Measurements from ENCODE around the gene RNU5D-1. TPM values are rescaled to one million over a fixed set of nuclear protein-coding genes. Genes with fewer than 3 reads are reported as not detected.

The RNU5D-1 gene
- total and polyA plus RNA-seq, 2 donors (not counting 1 experiment from before 2014, with no cell fraction given) = not detected

DNA sequence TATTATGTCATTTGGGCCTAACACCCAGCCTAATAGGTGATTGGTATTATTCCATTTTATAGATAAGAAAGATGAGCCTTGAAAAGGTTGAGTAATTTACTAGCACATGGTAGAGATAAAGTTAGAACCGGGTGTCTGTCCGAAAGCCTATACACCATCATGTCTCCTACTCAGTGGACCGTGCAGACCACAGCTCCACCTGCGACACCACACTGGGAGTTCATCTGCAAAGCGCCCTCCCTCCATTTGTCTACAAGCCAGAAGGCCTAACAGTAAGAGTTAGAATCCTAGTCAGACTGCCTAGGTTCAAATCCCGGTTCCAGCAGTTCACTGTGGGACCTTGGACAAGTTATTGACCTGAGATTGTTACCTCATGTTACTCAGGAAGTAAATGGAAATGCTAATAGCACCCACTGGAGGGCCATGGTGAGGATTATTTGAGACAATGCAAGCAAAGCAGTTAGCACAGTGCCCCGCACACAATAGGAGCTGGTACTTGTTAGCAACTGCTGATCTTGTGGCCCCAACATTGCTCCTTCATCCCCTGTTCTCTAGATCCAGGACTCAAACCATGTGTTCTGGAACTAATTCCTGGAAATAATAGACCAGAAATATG, 36.0 kb downstream of the RNU5D-1 start:
- Histone ChIP-seq H3K79me2 (ENCODE audit: control insufficient read depth, insufficient read depth, low read length) (peaks cover 5% of the 10 kb centered on the region), H3K27ac (ENCODE audit: low read length in 2 of 2) (peak overlapping the region in 1 of 2 donors; percentile 12), H3K9ac (ENCODE audit: low read length) (no peak overlapping the region), H3K36me3 (replicated peaks in 1 of 2; ENCODE audit: control extremely low read depth in 1 of 2, control insufficient read depth in 1 of 2, extremely low read depth in 1 of 2, insufficient read depth in 2 of 2, low read length in 1 of 2) (peaks cover 0 to 2% of the 10 kb centered on the region in 2 experiments), H3K27me3 (replicated peaks in 1 of 4; ENCODE audit: control extremely low read depth in 1 of 4, control insufficient read depth in 3 of 4, insufficient read depth in 4 of 4, low read length in 3 of 4) (no peaks in the 10 kb centered on the region), H2AFZ (ENCODE audit: insufficient read depth, low read depth, low read length, poor library complexity, severe bottlenecking) (peak overlapping the region; percentile 16), H3K9me3 (ENCODE audit: control extremely low read depth in 1 of 3, control insufficient read depth in 2 of 3, insufficient read depth in 1 of 3, low read length in 2 of 3) (no peaks in the 10 kb centered on the region), H3K4me2 (replicated peaks; ENCODE audit: low read depth, low read length, poor library complexity, severe bottlenecking) (peak overlapping the region; percentile 39), H4K20me1 (ENCODE audit: control insufficient read depth, insufficient read depth, low read length, poor library complexity, severe bottlenecking) (no peaks in the 10 kb centered on the region), H3K4me3 (ENCODE audit: control extremely low read depth in 1 of 5, extremely low read depth in 1 of 5, insufficient read depth in 1 of 5, low read depth in 2 of 5, low read length in 4 of 5) (no peak overlapping the region), H3K4me1 (ENCODE audit: control insufficient read depth in 2 of 2, insufficient read depth in 2 of 2, low read length in 2 of 2) (peaks cover 44% of the 10 kb centered on the region in 2 donors)
- ATAC-seq (ENCODE audit: low read depth) = peak; percentile 79
- ChIA-PET CTCF (interaction anchor here (1.2 to 4.4 kb wide), 4 partner anchors 12 to 118 kb away, joined by 3 to 23 read pairs (median 9); no protein-coding TSS in a partner anchor), POLR2A (interaction anchor here (1.1 to 1.4 kb wide), 3 partner anchors 20 to 80 kb away, joined by 3 to 4 read pairs (median 3); partner anchors contain the start of genes ARMH1 and RPS8)
- intact Hi-C loops (cut with micrococcal nuclease) = loop anchor here (1.0 kb wide), 1 partner anchor 21 kb away; the partner anchor contains the start of genes ARMH1 and TMEM53
- peaks cover 45% of the 10 kb centered on the region for H3K4me1 Mint-ChIP-seq
- H3K4me3 Mint-ChIP-seq = peak overlapping the region; percentile 47
- 3% methylated on average over 5 of the region's 7 CpGs for WGBS (ENCODE audit: insufficient coverage)
- peak overlapping the region; percentile 79 for H3K27ac Mint-ChIP-seq
- no peak for TF ChIP-seq CTCF (IDR thresholded peaks at IDR 0.05)
- no peak for TF ChIP-seq EZH2 (IDR thresholded peaks at IDR 0.05; ENCODE audit: borderline replicate concordance, insufficient read depth, low read depth, low read length, poor library complexity, severe bottlenecking)
- H3K9me3 Mint-ChIP-seq (ENCODE audit: insufficient read depth) = no peaks in the 10 kb centered on the region
- H3K27me3 Mint-ChIP-seq = no peaks in the 10 kb centered on the region
- DNase-seq = peak; percentile 69

- Histone ChIP-seq H4K20me1 (ENCODE audit: control insufficient read depth, insufficient read depth, low read length, poor library complexity, severe bottlenecking) (no peaks in the 10 kb centered on the region), H3K79me2 (ENCODE audit: control insufficient read depth, insufficient read depth, low read length) (peaks cover 5% of the 10 kb centered on the region), H3K9ac (ENCODE audit: low read length) (no peak overlapping the region), H3K27ac (ENCODE audit: low read length in 2 of 2) (no peak overlapping the region), H3K4me1 (ENCODE audit: control insufficient read depth in 2 of 2, insufficient read depth in 2 of 2, low read length in 2 of 2) (peaks cover 44% of the 10 kb centered on the region in 2 donors), H2AFZ (ENCODE audit: insufficient read depth, low read depth, low read length, poor library complexity, severe bottlenecking) (no peak overlapping the region), H3K36me3 (replicated peaks in 1 of 2; ENCODE audit: control extremely low read depth in 1 of 2, control insufficient read depth in 1 of 2, extremely low read depth in 1 of 2, insufficient read depth in 2 of 2, low read length in 1 of 2) (peaks cover 0 to 2% of the 10 kb centered on the region in 2 experiments), H3K4me2 (replicated peaks; ENCODE audit: low read depth, low read length, poor library complexity, severe bottlenecking) (no peak overlapping the region), H3K27me3 (replicated peaks in 1 of 4; ENCODE audit: control extremely low read depth in 1 of 4, control insufficient read depth in 3 of 4, insufficient read depth in 4 of 4, low read length in 3 of 4) (no peaks in the 10 kb centered on the region), H3K9me3 (ENCODE audit: control extremely low read depth in 1 of 3, control insufficient read depth in 2 of 3, insufficient read depth in 1 of 3, low read length in 2 of 3) (no peaks in the 10 kb centered on the region), H3K4me3 (ENCODE audit: control extremely low read depth in 1 of 5, extremely low read depth in 1 of 5, insufficient read depth in 1 of 5, low read depth in 2 of 5, low read length in 4 of 5) (no peak overlapping the region)
- WGBS (ENCODE audit: insufficient coverage) = 100% methylated on average over 1 of the region's 3 CpGs
- ChIA-PET CTCF (no interaction called here), POLR2A (no interaction called here)
- Mint-ChIP-seq H3K27ac (peak overlapping the region; percentile 26), H3K4me1 (peaks cover 45% of the 10 kb centered on the region), H3K9me3 (ENCODE audit: insufficient read depth) (no peaks in the 10 kb centered on the region), H3K27me3 (no peaks in the 10 kb centered on the region), H3K4me3 (no peak overlapping the region)
- ATAC-seq (ENCODE audit: low read depth) = no peak
- intact Hi-C loops (cut with micrococcal nuclease) = no loop called here
- TF ChIP-seq CTCF (IDR thresholded peaks at IDR 0.05) (no peak), EZH2 (IDR thresholded peaks at IDR 0.05; ENCODE audit: borderline replicate concordance, insufficient read depth, low read depth, low read length, poor library complexity, severe bottlenecking) (no peak)
- DNase-seq = no peak
These were observed 37.1 kb downstream of the RNU5D-1 start for GRCh38 chr1:44693900-44694299.
